Rectal smooth muscle tissue (tissue), 1 donor: ENCODE measurements around the gene PAMR1.

Source experiments
- H3K27ac ChIP-seq: one replicate; pipeline ENCODE4 v1.7.0; 2013; ENCODE audit warnings: low read depth, low read length, inconsistent platforms
- H3K27me3 ChIP-seq: one replicate; pipeline ENCODE4 v1.7.0; 2013; ENCODE audit warnings: low read length; ENCODE audit not compliant: control insufficient read depth, insufficient read depth
- H3K36me3 ChIP-seq: one replicate; pipeline ENCODE4 v1.7.0; 2013; ENCODE audit warnings: low read length; ENCODE audit not compliant: control insufficient read depth, insufficient read depth
- H3K4me1 ChIP-seq: one replicate; pipeline ENCODE4 v1.7.0; 2013; ENCODE audit warnings: low read length; ENCODE audit not compliant: control insufficient read depth, insufficient read depth
- H3K4me3 ChIP-seq: one replicate; pipeline ENCODE4 v1.7.0; 2013; ENCODE audit warnings: low read length
- H3K9ac ChIP-seq: one replicate; pipeline ENCODE4 v1.7.0; 2013; ENCODE audit warnings: low read length

Gene PAMR1

GRCh38 chr11:35420371-35420770, 105.0 kb downstream of the PAMR1 start:
- no peak overlapping the region for H3K4me3 ChIP-seq
- no peak overlapping the region for H3K9ac ChIP-seq
- H3K27me3 ChIP-seq = peaks cover 22% of the 10 kb centered on the region
- H3K27ac ChIP-seq = no peak overlapping the region
- H3K36me3 ChIP-seq = no peaks in the 10 kb centered on the region
- no peaks in the 10 kb centered on the region for H3K4me1 ChIP-seq

- H3K4me1 ChIP-seq = no peaks in the 10 kb centered on the region
- H3K27ac ChIP-seq = no peak overlapping the region
- peaks cover 22% of the 10 kb centered on the region for H3K27me3 ChIP-seq
- no peaks in the 10 kb centered on the region for H3K36me3 ChIP-seq
- no peak overlapping the region for H3K9ac ChIP-seq
- peak overlapping the region; percentile 60 for H3K4me3 ChIP-seq
These were observed 105.5 kb downstream of the PAMR1 start for GRCh38 chr11:35419830-35420333.

- Histone ChIP-seq H3K27ac (no peak within 1 kb of the TSS), H3K9ac (no peak within 1 kb of the TSS), H3K4me1 (no peaks in the 10 kb centered on the region), H3K36me3 (no peaks in the 10 kb centered on the region), H3K4me3 (peak within 1 kb of the TSS; percentile 60), H3K27me3 (peaks cover 22% of the 10 kb centered on the region)
These were observed 106.1 kb downstream of the PAMR1 start, which contains the start of gene SLC1A2 for GRCh38 chr11:35419184-35419829. SLC1A2 (minus strand) TSS chr11:35419558; CDS start chr11:35418966, 592 bp downstream.

GRCh38 chr11:35418282-35419183, 106.9 kb downstream of the PAMR1 start:
- no peaks in the 10 kb centered on the region for H3K4me1 ChIP-seq
- no peak overlapping the region for H3K27ac ChIP-seq
- H3K27me3 ChIP-seq = peaks cover 22% of the 10 kb centered on the region
- H3K36me3 ChIP-seq = no peaks in the 10 kb centered on the region
- peak overlapping the region; percentile 60 for H3K4me3 ChIP-seq
- no peak overlapping the region for H3K9ac ChIP-seq

DNA sequence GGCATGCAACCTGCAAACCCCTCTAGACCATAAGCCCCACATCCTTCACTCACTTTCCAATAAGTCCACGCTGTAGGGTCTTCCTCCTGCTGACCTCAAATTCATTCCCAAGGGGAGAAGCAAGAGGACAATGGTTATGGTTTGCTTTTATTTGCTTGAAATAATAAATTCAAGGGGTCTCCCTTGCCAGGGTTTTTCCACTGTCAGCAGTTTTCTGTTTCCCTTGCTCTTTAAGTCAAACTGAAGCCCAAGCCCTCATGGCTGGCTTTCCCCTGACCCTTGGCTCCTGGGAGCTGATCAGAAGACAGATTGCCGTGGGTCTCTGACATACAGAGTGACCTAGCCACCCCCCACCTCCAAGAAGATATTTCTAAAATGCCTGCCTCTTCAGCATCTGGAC, 109.9 kb downstream of the PAMR1 start:
- H3K36me3 ChIP-seq = no peaks in the 10 kb centered on the region
- peaks cover 19% of the 10 kb centered on the region for H3K27me3 ChIP-seq
- no peak overlapping the region for H3K9ac ChIP-seq
- H3K4me1 ChIP-seq = no peaks in the 10 kb centered on the region
- no peak overlapping the region for H3K27ac ChIP-seq
- no peak overlapping the region for H3K4me3 ChIP-seq

DNA sequence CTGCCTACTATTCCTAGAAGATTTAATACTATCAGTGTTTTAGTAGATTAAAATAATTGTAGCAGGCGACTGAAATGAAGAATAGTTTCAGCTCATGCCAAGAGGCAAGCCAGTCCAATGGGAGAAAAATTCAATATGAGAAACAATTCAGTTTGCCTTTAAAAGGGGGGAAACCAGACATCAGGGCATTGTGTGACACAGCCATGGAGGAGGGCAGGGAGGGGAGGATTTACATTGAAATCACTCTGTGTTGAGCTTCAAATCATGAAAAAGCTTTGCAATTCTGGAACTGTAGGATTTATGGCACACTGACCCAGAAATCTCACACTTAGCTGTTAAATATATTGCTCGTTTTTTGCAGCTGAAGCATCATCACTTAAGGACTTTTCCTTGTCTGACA, 110.6 kb downstream of the PAMR1 start:
- no peak overlapping the region for H3K27ac ChIP-seq
- peaks cover 13% of the 10 kb centered on the region for H3K27me3 ChIP-seq
- no peaks in the 10 kb centered on the region for H3K36me3 ChIP-seq
- no peak overlapping the region for H3K4me3 ChIP-seq
- no peaks in the 10 kb centered on the region for H3K4me1 ChIP-seq
- H3K9ac ChIP-seq = no peak overlapping the region

GRCh38 chr11:35414311-35414710, 111.1 kb downstream of the PAMR1 start:
- no peak overlapping the region for H3K27ac ChIP-seq
- H3K36me3 ChIP-seq = no peaks in the 10 kb centered on the region
- no peak overlapping the region for H3K4me3 ChIP-seq
- H3K27me3 ChIP-seq = peaks cover 10% of the 10 kb centered on the region
- H3K4me1 ChIP-seq = no peaks in the 10 kb centered on the region
- no peak overlapping the region for H3K9ac ChIP-seq

GRCh38 chr11:35413598-35413997, 111.8 kb downstream of the PAMR1 start:
- H3K4me1 ChIP-seq = no peaks in the 10 kb centered on the region
- H3K9ac ChIP-seq = no peak overlapping the region
- H3K4me3 ChIP-seq = no peak overlapping the region
- peaks cover 7% of the 10 kb centered on the region for H3K27me3 ChIP-seq
- H3K27ac ChIP-seq = no peak overlapping the region
- H3K36me3 ChIP-seq = no peaks in the 10 kb centered on the region

DNA sequence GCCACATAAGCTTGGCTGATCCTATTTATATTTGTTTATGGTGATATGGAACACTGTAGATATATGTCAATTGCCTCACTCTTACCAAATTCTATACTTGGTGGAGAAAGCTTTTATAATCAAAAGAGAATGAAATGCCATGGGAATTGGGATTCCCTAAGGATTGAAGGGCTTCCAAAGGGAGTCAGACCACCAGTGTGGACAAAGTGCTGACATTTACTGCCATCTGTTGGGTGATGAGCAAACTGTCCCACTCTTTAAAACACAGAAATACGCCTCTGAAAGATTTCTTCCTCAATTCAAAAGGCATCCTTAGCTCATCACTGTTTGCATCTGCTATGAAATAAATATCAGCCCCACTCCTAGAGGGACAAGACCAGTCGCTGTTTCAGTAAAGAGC, 113.1 kb downstream of the PAMR1 start:
- Histone ChIP-seq H3K27me3 (no peaks in the 10 kb centered on the region), H3K4me3 (no peak overlapping the region), H3K9ac (no peak overlapping the region)

DNA sequence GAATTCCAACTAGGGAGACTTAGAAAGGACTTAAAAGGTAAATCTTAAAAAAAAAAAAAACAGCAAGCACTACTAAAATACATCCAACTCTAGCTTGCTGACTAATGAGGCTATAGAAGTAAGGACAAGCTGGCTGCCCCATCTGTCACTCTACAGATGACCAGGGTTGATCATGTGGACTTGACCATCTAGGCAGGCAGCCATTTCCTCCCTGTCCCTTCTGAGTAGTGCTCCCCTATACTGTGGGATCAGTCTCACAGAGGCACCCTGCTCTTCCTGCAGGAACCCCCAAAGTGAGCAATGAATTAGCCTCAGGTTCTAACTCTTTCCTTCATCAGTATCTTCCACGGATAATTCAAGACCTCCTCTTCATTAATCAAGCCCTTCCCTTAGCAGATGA, 118.4 kb downstream of the PAMR1 start:
- no peak overlapping the region for H3K4me3 ChIP-seq
- no peaks in the 10 kb centered on the region for H3K27me3 ChIP-seq
- no peaks in the 10 kb centered on the region for H3K36me3 ChIP-seq
- H3K9ac ChIP-seq = no peak overlapping the region
- H3K27ac ChIP-seq = no peak overlapping the region
- no peaks in the 10 kb centered on the region for H3K4me1 ChIP-seq

More for the DNA sequence above, 113.1 kb downstream of the PAMR1 start:
- Histone ChIP-seq H3K36me3 (no peaks in the 10 kb centered on the region), H3K4me1 (no peaks in the 10 kb centered on the region), H3K27ac (no peak overlapping the region)

DNA sequence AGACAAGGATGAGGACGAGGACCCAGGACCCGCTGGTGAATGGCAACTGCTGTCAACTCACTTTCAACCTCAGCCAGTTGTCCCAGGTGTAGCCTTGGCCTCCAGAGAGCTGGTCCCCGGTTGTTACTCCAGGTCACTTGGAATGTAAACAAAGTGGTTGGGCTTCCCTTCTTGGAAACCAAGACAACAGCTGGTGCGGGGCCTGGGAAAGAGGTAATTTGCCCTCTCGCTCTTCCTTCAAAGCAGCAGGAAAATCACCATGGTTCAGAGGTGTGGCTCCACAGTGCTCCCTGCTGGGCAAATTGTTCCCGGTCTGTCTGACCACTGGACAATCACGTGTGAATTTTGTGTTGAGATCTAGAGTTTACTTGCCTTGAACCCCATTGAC, 121.0 kb downstream of the PAMR1 start:
- Histone ChIP-seq H3K27me3 (no peaks in the 10 kb centered on the region), H3K9ac (no peak overlapping the region), H3K36me3 (no peaks in the 10 kb centered on the region), H3K4me3 (no peak overlapping the region), H3K4me1 (no peaks in the 10 kb centered on the region), H3K27ac (no peak overlapping the region)

GRCh38 chr11:35403765-35404387, 121.5 kb downstream of the PAMR1 start:
- H3K27me3 ChIP-seq = no peaks in the 10 kb centered on the region
- H3K9ac ChIP-seq = no peak overlapping the region
- no peak overlapping the region for H3K4me3 ChIP-seq
- H3K4me1 ChIP-seq = no peaks in the 10 kb centered on the region
- H3K36me3 ChIP-seq = no peaks in the 10 kb centered on the region
- no peak overlapping the region for H3K27ac ChIP-seq
